ENCODE measurements around the gene FAF1.
"Not testable (repeated sequence)": the region's sequence is repeated elsewhere in the genome, so short reads cannot be mapped to it uniquely, and the experiment has no call there.

- not testable (repeated sequence) for TF ChIP-seq ATF3 (IDR thresholded peaks at IDR 0.05); CTCF (IDR thresholded peaks at IDR 0.05; ENCODE audit: low read depth, low read length, missing input control); YY1 (IDR thresholded peaks at IDR 0.05); FOXA1 (IDR thresholded peaks at IDR 0.05)
Observed at GRCh38 chr1:50716455-50716854, 243.6 kb downstream of the FAF1 start.

Data from liver (tissue), 3 donors.